ENCODE data around the gene NIPBL.
"Not testable (repeated sequence)": the region's sequence is repeated elsewhere in the genome, so short reads cannot be mapped to it uniquely, and the experiment has no call there.

The NIPBL gene

GRCh38 chr5:36908544-36909260 is 32.1 kb downstream of the NIPBL start:
- no peak for DNase-seq

GRCh38 chr5:36915653-36916052 is 39.1 kb downstream of the NIPBL start:
- no peak for DNase-seq

GRCh38 chr5:36916614-36917013 is 40.0 kb downstream of the NIPBL start:
- not testable (repeated sequence) for DNase-seq

- DNase-seq, result not testable (repeated sequence)
Measured at GRCh38 chr5:36917358-36917757, 40.8 kb downstream of the NIPBL start.

- DNase-seq, result no peak
Measured at GRCh38 chr5:36919238-36919637, 42.7 kb downstream of the NIPBL start.

GRCh38 chr5:36919650-36920049 is 43.1 kb downstream of the NIPBL start:
- no peak for DNase-seq

- DNase-seq, result no peak
Measured at GRCh38 chr5:36928947-36929346, 52.4 kb downstream of the NIPBL start.

GRCh38 chr5:36929438-36929837 is 52.9 kb downstream of the NIPBL start:
- no peak for DNase-seq

- no peak for DNase-seq
Measured at GRCh38 chr5:36932056-36932455, 55.5 kb downstream of the NIPBL start.

GRCh38 chr5:36932699-36933098 is 56.1 kb downstream of the NIPBL start:
- no peak for DNase-seq

GRCh38 chr5:36934740-36935356 is 58.3 kb downstream of the NIPBL start:
- peak; percentile 14 for DNase-seq

- DNase-seq, result no peak
Measured at GRCh38 chr5:36935805-36936204, 59.2 kb downstream of the NIPBL start.

GRCh38 chr5:36936309-36936708 is 59.7 kb downstream of the NIPBL start:
- DNase-seq, result no peak

- no peak for DNase-seq
Measured at GRCh38 chr5:36938129-36938528, 61.6 kb downstream of the NIPBL start.

GRCh38 chr5:36939969-36940858 is 63.6 kb downstream of the NIPBL start:
- no peak for DNase-seq

GRCh38 chr5:36943584-36943983 is 67.0 kb downstream of the NIPBL start:
- DNase-seq, result no peak

GRCh38 chr5:36944024-36944423 is 67.5 kb downstream of the NIPBL start:
- DNase-seq, result no peak

- no peak for DNase-seq
Measured at GRCh38 chr5:36944607-36945225, 68.1 kb downstream of the NIPBL start.

- no peak for DNase-seq
Measured at GRCh38 chr5:36945687-36946086, 69.1 kb downstream of the NIPBL start.

GRCh38 chr5:36946101-36946500 is 69.5 kb downstream of the NIPBL start:
- DNase-seq, result no peak

- no peak for DNase-seq
Measured at GRCh38 chr5:36948041-36948440, 71.5 kb downstream of the NIPBL start.

GRCh38 chr5:36948650-36949049 is 72.1 kb downstream of the NIPBL start:
- DNase-seq, result no peak

- DNase-seq, result no peak
Measured at GRCh38 chr5:36949593-36949992, 73.0 kb downstream of the NIPBL start.
